ENCODE results near the gene GALNT18. TPM values are rescaled to one million over a fixed set of nuclear protein-coding genes. Genes with fewer than 3 reads are reported as not detected.

GALNT18 gene
- total and polyA plus RNA-seq, 9 donors = 3.0 to 13.2 (median 7.7) TPM

GRCh38 chr11:11335043-11335442 lies 286.8 kb downstream of the GALNT18 start:
- TF ChIP-seq POLR2A (IDR thresholded peaks at IDR 0.05) (no peak), EP300 (IDR thresholded peaks at IDR 0.05) (no peak), CTCF (IDR thresholded peaks at IDR 0.05) (no peak)
- WGBS, 3 donors = 94 to 98% (median 96%) methylated on average over 2 of the region's 2 CpGs
- no peak overlapping the region for H3K4me3 ChIP-seq
- intact Hi-C loops (cut with DNase I) = no loop called here
- no peaks in the 10 kb centered on the region for H3K27me3 ChIP-seq
- H3K36me3 ChIP-seq = no peaks in the 10 kb centered on the region
- no peaks in the 10 kb centered on the region for H3K9me3 ChIP-seq
- H3K4me1 ChIP-seq (ENCODE audit: insufficient read depth) = no peaks in the 10 kb centered on the region
- no peak overlapping the region for H3K27ac ChIP-seq
- DNase-seq = no peak

- Histone ChIP-seq H3K4me3 (no peak overlapping the region), H3K27me3 (no peaks in the 10 kb centered on the region), H3K36me3 (no peaks in the 10 kb centered on the region), H3K9me3 (no peaks in the 10 kb centered on the region), H3K4me1 (ENCODE audit: insufficient read depth) (no peaks in the 10 kb centered on the region), H3K27ac (no peak overlapping the region)
- intact Hi-C loops (cut with DNase I) = no loop called here
- no peak for DNase-seq
- no peak for TF ChIP-seq EP300 (IDR thresholded peaks at IDR 0.05)
- TF ChIP-seq CTCF (IDR thresholded peaks at IDR 0.05) = no peak
- no peak for TF ChIP-seq POLR2A (IDR thresholded peaks at IDR 0.05)
- WGBS, 3 donors = 75 to 84% (median 80%) methylated on average over 4 of the region's 4 CpGs
Observed at GRCh38 chr11:11334607-11335006, 287.2 kb downstream of the GALNT18 start.

GRCh38 chr11:11332141-11332710 lies 289.6 kb downstream of the GALNT18 start:
- Histone ChIP-seq H3K4me1 (ENCODE audit: insufficient read depth) (no peaks in the 10 kb centered on the region), H3K36me3 (no peaks in the 10 kb centered on the region), H3K27me3 (no peaks in the 10 kb centered on the region), H3K4me3 (no peak overlapping the region), H3K27ac (no peak overlapping the region), H3K9me3 (no peaks in the 10 kb centered on the region)
- TF ChIP-seq POLR2A (IDR thresholded peaks at IDR 0.05) = no peak
- TF ChIP-seq CTCF (IDR thresholded peaks at IDR 0.05) = no peak
- TF ChIP-seq EP300 (IDR thresholded peaks at IDR 0.05) = no peak
- no peak for DNase-seq
- WGBS, 3 donors = 75 to 96% (median 82%) methylated on average over 5 of the region's 5 CpGs
- intact Hi-C loops (cut with DNase I) = no loop called here

GRCh38 chr11:11329062-11329806 lies 292.6 kb downstream of the GALNT18 start:
- H3K27me3 ChIP-seq = no peaks in the 10 kb centered on the region
- H3K9me3 ChIP-seq = no peaks in the 10 kb centered on the region
- H3K36me3 ChIP-seq = no peaks in the 10 kb centered on the region
- no peak overlapping the region for H3K27ac ChIP-seq
- 80 to 87% (median 82%) methylated on average over 4 of the region's 4 CpGs for WGBS, 3 donors
- H3K4me1 ChIP-seq (ENCODE audit: insufficient read depth) = no peaks in the 10 kb centered on the region
- TF ChIP-seq CTCF (IDR thresholded peaks at IDR 0.05) = no peak
- TF ChIP-seq EP300 (IDR thresholded peaks at IDR 0.05) = no peak
- no peak for TF ChIP-seq POLR2A (IDR thresholded peaks at IDR 0.05)
- intact Hi-C loops (cut with DNase I) = no loop called here
- no peak for DNase-seq
- no peak overlapping the region for H3K4me3 ChIP-seq

Data from ovary (tissue), 9 donors.